HL-60 (cell line): Measurements from ENCODE around the gene GTSE1.

ENCODE experiments used
- DNase-seq, 2 experiments: peaks; one replicate each; pipeline ENCODE4 v3.0.0-alpha.2; 2010 to 2020; ENCODE audit warnings: low read depth in 1 of 2, low spot score in 1 of 2
- H3K27ac ChIP-seq: fragments of 250-450 bp; sonication (Bioruptor Pico); replicated peaks from 2 replicates; pipeline ENCODE4 v1.5.1; 2020; ENCODE audit warnings: mild to moderate bottlenecking, moderate library complexity
- H3K27me3 ChIP-seq: fragments of 250-450 bp; sonication (Bioruptor Pico); 2 replicates; pipeline ENCODE4 v1.5.1; 2021; ENCODE audit warnings: mild to moderate bottlenecking, moderate library complexity; ENCODE audit not compliant: insufficient read depth, poor library complexity, severe bottlenecking
- H3K4me3 ChIP-seq: replicated peaks from 2 replicates; pipeline ENCODE4 v1.5.1; 2011; ENCODE audit warnings: mild to moderate bottlenecking, control low read depth, low read length; ENCODE audit not compliant: insufficient read depth
- CTCF ChIP-seq: IDR thresholded peaks from one replicate; pipeline ENCODE4 v1.5.1; 2011; ENCODE audit warnings: low read length, control low read depth, inconsistent platforms; ENCODE audit not compliant: insufficient read depth
- GABPA ChIP-seq: IDR thresholded peaks from 2 replicates; pipeline ENCODE4 v1.6.1; 2012; ENCODE audit warnings: low read depth
- POLR2AphosphoS5 ChIP-seq: IDR thresholded peaks from 2 replicates; pipeline ENCODE4 v1.6.1; 2012; ENCODE audit warnings: low read depth
- SPI1 ChIP-seq: IDR thresholded peaks from 2 replicates; pipeline ENCODE4 v1.6.1; 2012; ENCODE audit warnings: low read depth, mild to moderate bottlenecking, borderline replicate concordance
- TF ChIP-seq, protein P1 (sequence below): IDR thresholded peaks from 2 replicates; pipeline ENCODE4 v1.6.1; 2012; ENCODE audit warnings: low read depth; ENCODE audit not compliant: insufficient replicate concordance

Gene GTSE1

DNA sequence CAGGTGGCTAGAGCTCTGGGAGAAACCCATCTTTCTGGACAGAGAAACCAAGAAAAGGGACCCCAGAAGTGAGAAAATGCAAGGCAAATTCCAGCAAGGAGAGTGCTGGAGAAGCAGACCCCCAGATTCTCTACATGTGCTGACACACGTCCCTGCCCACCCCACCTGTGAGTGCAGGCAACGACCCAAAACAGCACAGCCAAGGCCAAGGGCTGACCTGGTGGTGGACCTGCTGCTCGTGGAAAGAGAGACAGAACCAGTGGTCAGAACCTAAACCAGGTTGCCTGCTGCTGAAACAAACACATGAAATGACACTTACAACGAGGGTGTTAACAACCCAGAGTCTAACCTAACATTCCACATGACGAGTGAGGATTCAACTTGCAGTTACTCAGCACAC is 63.4 kb downstream of the GTSE1 start:
- Histone ChIP-seq H3K27ac (no peak overlapping the region), H3K4me3 (no peak overlapping the region), H3K27me3 (no peaks in the 10 kb centered on the region)
- no peak for TF ChIP-seq CTCF
- TF ChIP-seq GABPA: no peak
- no peak for TF ChIP-seq SPI1
- TF ChIP-seq, protein P1, sequence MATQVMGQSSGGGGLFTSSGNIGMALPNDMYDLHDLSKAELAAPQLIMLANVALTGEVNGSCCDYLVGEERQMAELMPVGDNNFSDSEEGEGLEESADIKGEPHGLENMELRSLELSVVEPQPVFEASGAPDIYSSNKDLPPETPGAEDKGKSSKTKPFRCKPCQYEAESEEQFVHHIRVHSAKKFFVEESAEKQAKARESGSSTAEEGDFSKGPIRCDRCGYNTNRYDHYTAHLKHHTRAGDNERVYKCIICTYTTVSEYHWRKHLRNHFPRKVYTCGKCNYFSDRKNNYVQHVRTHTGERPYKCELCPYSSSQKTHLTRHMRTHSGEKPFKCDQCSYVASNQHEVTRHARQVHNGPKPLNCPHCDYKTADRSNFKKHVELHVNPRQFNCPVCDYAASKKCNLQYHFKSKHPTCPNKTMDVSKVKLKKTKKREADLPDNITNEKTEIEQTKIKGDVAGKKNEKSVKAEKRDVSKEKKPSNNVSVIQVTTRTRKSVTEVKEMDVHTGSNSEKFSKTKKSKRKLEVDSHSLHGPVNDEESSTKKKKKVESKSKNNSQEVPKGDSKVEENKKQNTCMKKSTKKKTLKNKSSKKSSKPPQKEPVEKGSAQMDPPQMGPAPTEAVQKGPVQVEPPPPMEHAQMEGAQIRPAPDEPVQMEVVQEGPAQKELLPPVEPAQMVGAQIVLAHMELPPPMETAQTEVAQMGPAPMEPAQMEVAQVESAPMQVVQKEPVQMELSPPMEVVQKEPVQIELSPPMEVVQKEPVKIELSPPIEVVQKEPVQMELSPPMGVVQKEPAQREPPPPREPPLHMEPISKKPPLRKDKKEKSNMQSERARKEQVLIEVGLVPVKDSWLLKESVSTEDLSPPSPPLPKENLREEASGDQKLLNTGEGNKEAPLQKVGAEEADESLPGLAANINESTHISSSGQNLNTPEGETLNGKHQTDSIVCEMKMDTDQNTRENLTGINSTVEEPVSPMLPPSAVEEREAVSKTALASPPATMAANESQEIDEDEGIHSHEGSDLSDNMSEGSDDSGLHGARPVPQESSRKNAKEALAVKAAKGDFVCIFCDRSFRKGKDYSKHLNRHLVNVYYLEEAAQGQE: no peak
- no peak for TF ChIP-seq POLR2AphosphoS5
- DNase-seq: no peak

GRCh38 chr22:46360891-46361290 is 64.2 kb downstream of the GTSE1 start:
- Histone ChIP-seq H3K27me3 (no peaks in the 10 kb centered on the region), H3K27ac (no peak overlapping the region), H3K4me3 (no peak overlapping the region)
- DNase-seq: no peak
- TF ChIP-seq POLR2AphosphoS5: no peak

GRCh38 chr22:46361826-46362202 is 65.1 kb downstream of the GTSE1 start:
- Histone ChIP-seq H3K27me3 (peaks cover 6% of the 10 kb centered on the region), H3K27ac (no peak overlapping the region), H3K4me3 (no peak overlapping the region)
- TF ChIP-seq CTCF (no peak), GABPA (no peak), POLR2AphosphoS5 (no peak)
- no peak for DNase-seq

DNA sequence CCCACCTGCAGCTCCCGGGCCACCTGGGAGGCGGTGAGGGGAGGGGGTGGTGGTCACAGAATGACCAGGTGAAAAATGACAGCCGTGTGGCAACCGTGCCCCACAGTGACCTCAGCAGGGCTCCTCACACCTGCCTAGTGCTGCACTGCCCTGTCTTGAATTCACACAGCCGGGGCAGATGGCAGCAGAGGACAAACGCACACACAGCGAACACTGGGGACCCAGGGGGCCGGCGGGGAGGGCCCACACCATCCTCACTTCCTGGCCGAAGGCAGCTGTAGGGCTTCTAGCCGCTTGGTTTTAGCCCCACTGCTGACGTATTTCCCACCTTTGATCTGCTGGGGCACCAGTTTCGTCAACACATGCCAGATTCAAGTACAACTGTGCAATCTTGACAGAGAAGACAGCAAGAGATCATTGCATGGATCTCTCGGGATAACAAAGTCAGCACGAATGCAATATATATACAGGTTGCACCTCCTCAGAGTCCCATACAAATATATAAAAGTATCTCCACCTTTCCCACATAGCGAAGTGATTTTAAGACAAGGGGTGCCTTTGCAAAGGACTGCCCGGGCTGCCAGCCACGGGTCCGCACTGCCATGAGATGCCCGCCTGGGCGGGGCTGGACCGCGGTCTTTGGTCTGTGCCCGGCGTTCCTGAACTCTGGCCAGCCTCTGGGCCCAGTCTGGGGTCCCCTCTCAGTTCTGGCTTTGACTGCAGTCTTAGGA is 65.7 kb downstream of the GTSE1 start:
- DNase-seq: peak in 1 of 2 experiments; percentile 5
- H3K4me3 ChIP-seq: no peak overlapping the region
- TF ChIP-seq POLR2AphosphoS5: no peak
- no peak for TF ChIP-seq GABPA
- no peak for TF ChIP-seq CTCF
- H3K27me3 ChIP-seq: peaks cover 11% of the 10 kb centered on the region
- H3K27ac ChIP-seq: no peak overlapping the region

- H3K4me3 ChIP-seq: no peak overlapping the region
- H3K27ac ChIP-seq: no peak overlapping the region
- DNase-seq: no peak
- peaks cover 12% of the 10 kb centered on the region for H3K27me3 ChIP-seq
- no peak for TF ChIP-seq POLR2AphosphoS5
- TF ChIP-seq SPI1: no peak
- no peak for TF ChIP-seq CTCF
- no peak for TF ChIP-seq GABPA
- TF ChIP-seq, protein P1: no peak
Measured at GRCh38 chr22:46362934-46363515, 66.4 kb downstream of the GTSE1 start.
